Cortex of kidney (tissue), 1 donor: ENCODE data around the gene TSPO.
"Not testable (repeated sequence)": the region's sequence is repeated elsewhere in the genome, so short reads cannot be mapped to it uniquely, and the experiment has no call there.

Source experiments
- DNase-seq: peaks from one replicate; lab custom pipeline; 2025; lab: John Stamatoyannopoulos, UW

TSPO gene

GRCh38 chr22:43131773-43132501 is 19.4 kb upstream of the TSPO start:
- no peak for DNase-seq

GRCh38 chr22:43133401-43133800 is 18.0 kb upstream of the TSPO start:
- DNase-seq, result no peak

GRCh38 chr22:43134553-43134952 is 16.8 kb upstream of the TSPO start:
- DNase-seq, result no peak

- DNase-seq, result no peak
These were observed 15.8 kb upstream of the TSPO start for GRCh38 chr22:43135565-43135964.

- no peak for DNase-seq
These were observed 15.1 kb upstream of the TSPO start for GRCh38 chr22:43136255-43136654.

GRCh38 chr22:43136801-43137200 is 14.6 kb upstream of the TSPO start:
- DNase-seq, result no peak

- DNase-seq, result no peak
These were observed 8.3 kb upstream of the TSPO start, which contains the start of gene MCAT for GRCh38 chr22:43142880-43143562. Gene MCAT, minus strand, starts transcription at chr22:43143398. Its CDS starts 50 bp downstream, at chr22:43143348.

- DNase-seq, result no peak
These were observed 6.4 kb upstream of the TSPO start for GRCh38 chr22:43144949-43145348.

GRCh38 chr22:43145371-43145770 is 6.0 kb upstream of the TSPO start:
- DNase-seq, result not testable (repeated sequence)

GRCh38 chr22:43146332-43146731 is 5.0 kb upstream of the TSPO start:
- DNase-seq, result not testable (repeated sequence)

- DNase-seq, result no peak
These were observed 3.5 kb upstream of the TSPO start for GRCh38 chr22:43147821-43148220.

- DNase-seq, result no peak
These were observed 2.8 kb upstream of the TSPO start for GRCh38 chr22:43148581-43148980.

GRCh38 chr22:43150731-43151206 is 590 bp upstream of the TSPO start:
- no peak for DNase-seq

GRCh38 chr22:43152003-43152356 is 621 bp downstream of the TSPO start:
- DNase-seq, result no peak

GRCh38 chr22:43152357-43153071 is 1.2 kb downstream of the TSPO start:
- no peak for DNase-seq

GRCh38 chr22:43153899-43154298 is 2.5 kb downstream of the TSPO start:
- DNase-seq, result no peak

GRCh38 chr22:43154887-43155536 is 3.7 kb downstream of the TSPO start:
- DNase-seq, result no peak

- DNase-seq, result no peak
These were observed 4.4 kb downstream of the TSPO start for GRCh38 chr22:43155789-43156188.

GRCh38 chr22:43156413-43156812 is 5.1 kb downstream of the TSPO start:
- DNase-seq, result no peak

GRCh38 chr22:43157874-43158546 is 6.7 kb downstream of the TSPO start:
- DNase-seq, result no peak

GRCh38 chr22:43158778-43159483 is 7.6 kb downstream of the TSPO start:
- no peak for DNase-seq
